ENCODE data around the gene CPNE1.

The CPNE1 gene

DNA sequence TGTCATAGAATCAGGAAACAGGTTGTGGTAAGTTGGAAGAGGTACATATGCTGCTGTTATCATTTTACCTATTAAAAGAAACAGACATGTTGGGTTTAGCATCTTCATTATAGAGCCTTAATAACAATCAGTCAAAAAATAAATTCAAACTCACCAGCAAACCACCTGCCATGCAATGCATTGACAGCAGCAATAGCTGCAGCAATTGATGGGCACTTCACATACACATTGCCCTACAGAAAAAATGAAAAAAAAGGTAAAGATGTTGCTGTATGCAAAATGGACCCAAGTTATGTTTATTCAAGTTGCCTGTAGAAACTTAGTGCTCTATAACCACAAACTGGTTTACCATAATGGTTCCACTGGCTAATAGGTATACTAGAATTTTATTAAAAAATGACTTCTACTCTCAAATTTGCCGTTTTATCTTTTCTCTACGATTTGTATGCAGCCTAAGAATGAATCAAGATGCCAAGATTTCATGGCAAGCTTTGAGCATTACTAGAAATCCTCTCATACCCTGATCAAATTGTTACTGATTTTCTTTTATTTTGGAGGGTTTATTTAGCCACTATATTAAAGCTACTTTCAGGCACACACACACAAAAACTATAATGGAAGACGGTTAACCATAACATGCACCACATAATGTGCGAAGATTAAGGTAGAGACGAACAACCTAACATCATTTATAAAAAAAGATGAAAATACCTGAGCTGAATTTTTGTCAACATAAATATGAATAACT, 40.0 kb upstream of the CPNE1 start:
- no peak overlapping the region for H3K4me3 ChIP-seq (ENCODE audit: low read depth, low read length)
- no peaks in the 10 kb centered on the region for H3K9me3 ChIP-seq (ENCODE audit: control insufficient read depth, insufficient read depth, low read length)
- no peaks in the 10 kb centered on the region for H3K27me3 ChIP-seq (ENCODE audit: control insufficient read depth, insufficient read depth, low read length)
- peaks cover 21% of the 10 kb centered on the region for H3K36me3 ChIP-seq (ENCODE audit: control insufficient read depth, insufficient read depth, low read length)
- no peak overlapping the region for H3K9ac ChIP-seq (ENCODE audit: low read depth, low read length)
- H3K4me1 ChIP-seq (ENCODE audit: control insufficient read depth, insufficient read depth, low read length), result no peaks in the 10 kb centered on the region

- no peaks in the 10 kb centered on the region for H3K27me3 ChIP-seq (ENCODE audit: control insufficient read depth, insufficient read depth, low read length)
- H3K4me1 ChIP-seq (ENCODE audit: control insufficient read depth, insufficient read depth, low read length), result no peaks in the 10 kb centered on the region
- no peaks in the 10 kb centered on the region for H3K9me3 ChIP-seq (ENCODE audit: control insufficient read depth, insufficient read depth, low read length)
- H3K4me3 ChIP-seq (ENCODE audit: low read depth, low read length), result no peak overlapping the region
- peaks cover 17% of the 10 kb centered on the region for H3K36me3 ChIP-seq (ENCODE audit: control insufficient read depth, insufficient read depth, low read length)
- no peak overlapping the region for H3K9ac ChIP-seq (ENCODE audit: low read depth, low read length)
Observed at GRCh38 chr20:35702824-35703695, 38.4 kb upstream of the CPNE1 start.

GRCh38 chr20:35702051-35702823, 37.5 kb upstream of the CPNE1 start:
- H3K27me3 ChIP-seq (ENCODE audit: control insufficient read depth, insufficient read depth, low read length), result no peaks in the 10 kb centered on the region
- H3K9ac ChIP-seq (ENCODE audit: low read depth, low read length), result no peak overlapping the region
- H3K4me3 ChIP-seq (ENCODE audit: low read depth, low read length), result no peak overlapping the region
- peaks cover 10% of the 10 kb centered on the region for H3K36me3 ChIP-seq (ENCODE audit: control insufficient read depth, insufficient read depth, low read length)
- H3K9me3 ChIP-seq (ENCODE audit: control insufficient read depth, insufficient read depth, low read length), result no peaks in the 10 kb centered on the region
- H3K4me1 ChIP-seq (ENCODE audit: control insufficient read depth, insufficient read depth, low read length), result no peaks in the 10 kb centered on the region

- Histone ChIP-seq H3K9me3 (ENCODE audit: control insufficient read depth, insufficient read depth, low read length) (no peaks in the 10 kb centered on the region), H3K4me1 (ENCODE audit: control insufficient read depth, insufficient read depth, low read length) (no peaks in the 10 kb centered on the region), H3K27me3 (ENCODE audit: control insufficient read depth, insufficient read depth, low read length) (no peaks in the 10 kb centered on the region), H3K36me3 (ENCODE audit: control insufficient read depth, insufficient read depth, low read length) (peaks cover 10% of the 10 kb centered on the region), H3K9ac (ENCODE audit: low read depth, low read length) (no peak overlapping the region), H3K4me3 (ENCODE audit: low read depth, low read length) (no peak overlapping the region)
Observed at GRCh38 chr20:35700625-35701148, 36.0 kb upstream of the CPNE1 start.

GRCh38 chr20:35699957-35700624, 35.4 kb upstream of the CPNE1 start:
- Histone ChIP-seq H3K9me3 (ENCODE audit: control insufficient read depth, insufficient read depth, low read length) (no peaks in the 10 kb centered on the region), H3K4me3 (ENCODE audit: low read depth, low read length) (peak overlapping the region; percentile 97), H3K27me3 (ENCODE audit: control insufficient read depth, insufficient read depth, low read length) (no peaks in the 10 kb centered on the region), H3K4me1 (ENCODE audit: control insufficient read depth, insufficient read depth, low read length) (no peaks in the 10 kb centered on the region), H3K36me3 (ENCODE audit: control insufficient read depth, insufficient read depth, low read length) (peaks cover 9% of the 10 kb centered on the region), H3K9ac (ENCODE audit: low read depth, low read length) (peak overlapping the region; percentile 98)

- Histone ChIP-seq H3K9me3 (ENCODE audit: control insufficient read depth, insufficient read depth, low read length) (no peaks in the 10 kb centered on the region), H3K4me1 (ENCODE audit: control insufficient read depth, insufficient read depth, low read length) (no peaks in the 10 kb centered on the region), H3K9ac (ENCODE audit: low read depth, low read length) (peak within 1 kb of the TSS; percentile 98), H3K27me3 (ENCODE audit: control insufficient read depth, insufficient read depth, low read length) (no peaks in the 10 kb centered on the region), H3K4me3 (ENCODE audit: low read depth, low read length) (peak within 1 kb of the TSS; percentile 97), H3K36me3 (ENCODE audit: control insufficient read depth, insufficient read depth, low read length) (peaks cover 6% of the 10 kb centered on the region)
Observed at GRCh38 chr20:35699127-35699956, 34.6 kb upstream of the CPNE1 start, which contains the start of the genes NFS1 and ROMO1. TSS of gene NFS1 (minus strand) at chr20:35699352. CDS start at chr20:35699288, 64 bp downstream. TSS of gene ROMO1 (plus strand) at chr20:35699405. CDS start at chr20:35699633, 228 bp downstream.

DNA sequence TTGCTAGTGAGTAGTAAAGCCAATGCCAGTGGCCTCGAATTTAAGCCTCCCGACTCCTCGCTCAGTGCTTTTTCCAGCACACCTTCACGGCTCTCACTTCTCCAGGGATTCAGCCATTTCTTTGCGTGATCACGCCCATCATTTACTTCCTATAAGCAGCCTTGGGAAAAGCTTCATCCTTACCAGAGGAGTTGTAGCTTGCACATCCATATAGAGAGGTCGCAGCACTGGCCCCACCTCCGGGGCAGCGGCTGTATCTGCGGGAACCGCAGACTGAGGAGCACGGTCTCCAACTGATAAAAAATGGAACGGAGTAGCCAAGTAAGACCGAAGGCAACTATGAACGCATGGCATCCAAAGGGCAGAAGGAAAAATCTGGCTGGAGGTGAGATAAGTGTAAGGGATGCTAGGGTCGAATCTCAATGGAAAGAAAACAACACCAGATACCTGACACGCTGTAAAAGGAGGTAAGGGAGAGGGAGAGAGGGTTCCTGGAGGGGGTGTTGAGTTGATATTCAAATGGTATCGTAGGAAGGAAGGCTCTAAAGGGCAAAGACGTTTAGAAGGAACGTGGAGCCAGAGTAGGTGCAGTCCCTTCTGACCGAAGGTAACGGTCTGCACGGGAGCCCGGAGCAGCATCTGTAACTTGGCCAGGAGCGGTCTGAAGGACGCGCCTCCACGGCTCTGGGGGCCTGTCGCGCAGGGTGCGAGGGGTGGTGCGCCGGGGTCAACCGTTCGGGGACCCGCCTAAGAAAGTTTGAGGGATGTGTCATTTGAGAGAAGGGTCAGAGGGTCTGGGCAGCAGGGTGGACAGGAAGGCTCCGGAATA, 33.8 kb upstream of the CPNE1 start:
- H3K9ac ChIP-seq (ENCODE audit: low read depth, low read length), result peak overlapping the region; percentile 56
- H3K4me1 ChIP-seq (ENCODE audit: control insufficient read depth, insufficient read depth, low read length), result no peaks in the 10 kb centered on the region
- H3K36me3 ChIP-seq (ENCODE audit: control insufficient read depth, insufficient read depth, low read length), result peaks cover 6% of the 10 kb centered on the region
- H3K9me3 ChIP-seq (ENCODE audit: control insufficient read depth, insufficient read depth, low read length), result no peaks in the 10 kb centered on the region
- no peaks in the 10 kb centered on the region for H3K27me3 ChIP-seq (ENCODE audit: control insufficient read depth, insufficient read depth, low read length)
- H3K4me3 ChIP-seq (ENCODE audit: low read depth, low read length), result peak overlapping the region; percentile 97

DNA sequence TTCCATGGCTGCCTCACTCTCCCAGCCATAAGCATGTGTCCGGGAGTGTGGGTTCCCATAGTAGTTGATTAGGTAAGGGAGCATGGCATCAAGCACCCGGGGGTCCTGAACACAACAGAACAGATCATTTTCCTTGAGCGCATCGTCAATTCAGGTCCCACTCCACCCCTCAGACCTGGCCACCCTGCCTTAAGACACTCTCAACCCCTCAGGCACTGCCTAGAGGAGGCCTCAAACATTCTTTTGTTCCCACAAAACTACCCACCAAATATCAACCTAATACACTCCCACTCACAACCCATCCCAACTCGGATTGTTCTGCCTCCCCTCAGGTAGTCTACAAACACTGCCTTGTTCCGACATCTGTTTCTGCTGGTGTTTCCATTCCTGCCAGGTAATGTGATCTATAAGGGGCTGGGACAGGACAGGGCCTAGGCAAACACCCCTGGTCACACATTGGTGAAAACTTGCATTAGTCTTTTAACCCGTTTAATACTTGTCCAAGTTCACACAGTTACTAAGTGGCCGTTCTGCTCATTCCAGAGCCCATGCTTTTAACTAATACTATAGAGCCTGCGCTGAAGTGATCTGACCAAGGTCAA, 33.1 kb upstream of the CPNE1 start:
- peak overlapping the region; percentile 97 for H3K4me3 ChIP-seq (ENCODE audit: low read depth, low read length)
- H3K36me3 ChIP-seq (ENCODE audit: control insufficient read depth, insufficient read depth, low read length), result peaks cover 6% of the 10 kb centered on the region
- no peak overlapping the region for H3K9ac ChIP-seq (ENCODE audit: low read depth, low read length)
- no peaks in the 10 kb centered on the region for H3K27me3 ChIP-seq (ENCODE audit: control insufficient read depth, insufficient read depth, low read length)
- H3K4me1 ChIP-seq (ENCODE audit: control insufficient read depth, insufficient read depth, low read length), result no peaks in the 10 kb centered on the region
- H3K9me3 ChIP-seq (ENCODE audit: control insufficient read depth, insufficient read depth, low read length), result no peaks in the 10 kb centered on the region

DNA sequence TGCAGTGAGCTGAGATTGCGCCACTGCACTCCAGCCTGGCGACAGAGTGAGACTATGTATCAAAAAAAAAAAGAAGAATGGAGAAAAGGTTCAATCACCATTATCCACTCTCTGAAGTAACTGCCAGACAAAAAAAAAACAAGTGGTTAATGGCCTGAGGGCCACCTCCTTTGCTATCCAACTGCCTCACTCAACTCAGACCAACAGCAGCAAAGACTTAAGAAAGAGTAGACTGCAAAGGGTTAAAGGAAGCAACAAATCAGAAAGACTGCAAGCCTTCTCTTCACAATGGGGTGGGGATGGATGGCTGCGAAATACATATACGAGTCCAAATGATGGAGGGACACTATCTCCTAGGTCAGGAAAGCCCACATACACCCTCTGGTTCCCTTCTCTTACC, 31.3 kb upstream of the CPNE1 start:
- Histone ChIP-seq H3K9ac (ENCODE audit: low read depth, low read length) (no peak overlapping the region), H3K4me3 (ENCODE audit: low read depth, low read length) (no peak overlapping the region), H3K4me1 (ENCODE audit: control insufficient read depth, insufficient read depth, low read length) (no peaks in the 10 kb centered on the region), H3K27me3 (ENCODE audit: control insufficient read depth, insufficient read depth, low read length) (no peaks in the 10 kb centered on the region), H3K36me3 (ENCODE audit: control insufficient read depth, insufficient read depth, low read length) (peaks cover 8% of the 10 kb centered on the region), H3K9me3 (ENCODE audit: control insufficient read depth, insufficient read depth, low read length) (no peaks in the 10 kb centered on the region)

Measured in iPS-15b (cell line).